ENCODE measurements around the gene ILRUN. TPM values are rescaled to one million over a fixed set of nuclear protein-coding genes. Genes with fewer than 3 reads are reported as not detected.
"Not testable (repeated sequence)": the region's sequence is repeated elsewhere in the genome, so short reads cannot be mapped to it uniquely, and the experiment has no call there.

Gene ILRUN
- total RNA-seq, 3 donors from 2014 or later = 45.1 to 87.6 (median 51.1) TPM

- Histone ChIP-seq H3K4me3 (no peak overlapping the region), H3K4me1 (ENCODE audit: low read depth) (peaks cover 25% of the 10 kb centered on the region), H3K36me3 (ENCODE audit: low read depth) (no peaks in the 10 kb centered on the region), H3K9me3 (no peaks in the 10 kb centered on the region)
- ATAC-seq (no peak), DNase-seq (no peak)
- TF ChIP-seq CTCF (IDR thresholded peaks at IDR 0.05) = no peak
- intact Hi-C loops (cut with DNase I, micrococcal nuclease) = no loop called here
These were observed 35.2 kb downstream of the ILRUN start for GRCh38 chr6:34661357-34661756.

GRCh38 chr6:34658605-34659265 lies 37.8 kb downstream of the ILRUN start:
- DNase-seq (no peak), ATAC-seq (no peak)
- TF ChIP-seq CTCF (IDR thresholded peaks at IDR 0.05) = no peak
- Histone ChIP-seq H3K36me3 (ENCODE audit: low read depth) (no peaks in the 10 kb centered on the region), H3K4me3 (no peak overlapping the region), H3K4me1 (ENCODE audit: low read depth) (peaks cover 27% of the 10 kb centered on the region), H3K9me3 (no peaks in the 10 kb centered on the region)
- intact Hi-C loops (cut with DNase I, micrococcal nuclease) = no loop called here

- H3K9me3 ChIP-seq; H3K4me3 ChIP-seq; intact Hi-C loops (cut with DNase I, micrococcal nuclease); DNase-seq; H3K36me3 ChIP-seq (ENCODE audit: low read depth): not testable (repeated sequence)
- peak; percentile 15 for ATAC-seq
- H3K4me1 ChIP-seq (ENCODE audit: low read depth) = peaks cover 27% of the 10 kb centered on the region
These were observed 38.5 kb downstream of the ILRUN start for GRCh38 chr6:34657979-34658480.

GRCh38 chr6:34657307-34657978 lies 39.1 kb downstream of the ILRUN start:
- no peaks in the 10 kb centered on the region for H3K9me3 ChIP-seq
- no peaks in the 10 kb centered on the region for H3K36me3 ChIP-seq (ENCODE audit: low read depth)
- intact Hi-C loops (cut with DNase I, micrococcal nuclease) = no loop called here
- ATAC-seq (peak; percentile 89), DNase-seq (peak in 1 of 3 donors; percentile 75)
- TF ChIP-seq CTCF (IDR thresholded peaks at IDR 0.05) = no peak
- H3K4me1 ChIP-seq (ENCODE audit: low read depth) = peaks cover 27% of the 10 kb centered on the region
- H3K4me3 ChIP-seq = no peak overlapping the region

- Histone ChIP-seq H3K4me3 (no peak overlapping the region), H3K9me3 (no peaks in the 10 kb centered on the region), H3K4me1 (ENCODE audit: low read depth) (peaks cover 27% of the 10 kb centered on the region), H3K36me3 (ENCODE audit: low read depth) (no peaks in the 10 kb centered on the region)
- ATAC-seq (no peak), DNase-seq (no peak)
- intact Hi-C loops (cut with DNase I, micrococcal nuclease) = no loop called here
- no peak for TF ChIP-seq CTCF (IDR thresholded peaks at IDR 0.05)
These were observed 39.6 kb downstream of the ILRUN start for GRCh38 chr6:34657037-34657306.

- intact Hi-C loops (cut with DNase I, micrococcal nuclease) = no loop called here
- H3K36me3 ChIP-seq (ENCODE audit: low read depth) = no peaks in the 10 kb centered on the region
- TF ChIP-seq CTCF (IDR thresholded peaks at IDR 0.05) = no peak
- no peak overlapping the region for H3K4me3 ChIP-seq
- H3K9me3 ChIP-seq = no peaks in the 10 kb centered on the region
- DNase-seq = peak in 1 of 3 donors; percentile 78
- peak; percentile 70 for ATAC-seq
- peaks cover 27% of the 10 kb centered on the region for H3K4me1 ChIP-seq (ENCODE audit: low read depth)
These were observed 40.1 kb downstream of the ILRUN start for GRCh38 chr6:34656378-34657036.

GRCh38 chr6:34655876-34656377 lies 40.6 kb downstream of the ILRUN start:
- H3K4me3 ChIP-seq; DNase-seq; H3K9me3 ChIP-seq; intact Hi-C loops (cut with DNase I, micrococcal nuclease); H3K36me3 ChIP-seq (ENCODE audit: low read depth); ATAC-seq: not testable (repeated sequence)
- H3K4me1 ChIP-seq (ENCODE audit: low read depth) = peaks cover 27% of the 10 kb centered on the region
